H1 (cell line): ENCODE data around the gene TLE3. TPM values are rescaled to one million over a fixed set of nuclear protein-coding genes. Genes with fewer than 3 reads are reported as not detected.

Source experiments
- KDM4A ChIP-seq: IDR thresholded peaks from one replicate; pipeline ENCODE4 v1.7.1; 2012; ENCODE audit warnings: low read depth, mild to moderate bottlenecking, moderate library complexity, low read length, inconsistent platforms; ENCODE audit not compliant: severe bottlenecking
- MAFK ChIP-seq: IDR thresholded peaks from 2 replicates; pipeline ENCODE4 v1.6.1; 2012; ENCODE audit warnings: low read depth, mild to moderate bottlenecking, improper control_type of control experiment, low read length
- SP1 ChIP-seq: IDR thresholded peaks from 2 replicates; pipeline ENCODE4 v1.6.1; 2011; ENCODE audit warnings: low read depth, low read length
- SUZ12 ChIP-seq: fragments of 200-600 bp; sonication (generic); IDR thresholded peaks from 2 replicates; pipeline ENCODE4 v1.6.1; 2012; ENCODE audit warnings: mild to moderate bottlenecking, inconsistent platforms, low read length, moderate library complexity, mixed read lengths
- polyA plus RNA-seq, 7 experiments: library from polyadenylated mRNA; depleted of rRNA in 3 of 7; stranded (reverse) in 5 of 7; unstranded in 2 of 7; fragments of >200 nt in 5 of 7; fragments of 200-250 nt in 2 of 7; gene quantifications; 1 replicate in 5 of 7; 2 replicates in 1 of 7; 4 replicates in 1 of 7; pipeline versions ENCODE4 v1.2.1 to v1.2.3, GENCODE V29; 2011 to 2013; ENCODE audit warnings: missing spikeins in 2 of 7, mixed read lengths in 2 of 7
- total RNA-seq: library from RNA; stranded (reverse); fragmentation: NEBNext Ultra II Directional; extraction: Animal tissue kit (Norgen Biotek cat#: 25700); gene quantifications from 2 replicates; pipeline ENCODE4 v1.2.1, GENCODE V29; 2021

TLE3 gene
- total and polyA plus RNA-seq, 2 of the 8 experiments (the other 6 are each of a cell fraction or from before 2014, with no cell fraction given): 25.1 to 61.2 TPM

DNA sequence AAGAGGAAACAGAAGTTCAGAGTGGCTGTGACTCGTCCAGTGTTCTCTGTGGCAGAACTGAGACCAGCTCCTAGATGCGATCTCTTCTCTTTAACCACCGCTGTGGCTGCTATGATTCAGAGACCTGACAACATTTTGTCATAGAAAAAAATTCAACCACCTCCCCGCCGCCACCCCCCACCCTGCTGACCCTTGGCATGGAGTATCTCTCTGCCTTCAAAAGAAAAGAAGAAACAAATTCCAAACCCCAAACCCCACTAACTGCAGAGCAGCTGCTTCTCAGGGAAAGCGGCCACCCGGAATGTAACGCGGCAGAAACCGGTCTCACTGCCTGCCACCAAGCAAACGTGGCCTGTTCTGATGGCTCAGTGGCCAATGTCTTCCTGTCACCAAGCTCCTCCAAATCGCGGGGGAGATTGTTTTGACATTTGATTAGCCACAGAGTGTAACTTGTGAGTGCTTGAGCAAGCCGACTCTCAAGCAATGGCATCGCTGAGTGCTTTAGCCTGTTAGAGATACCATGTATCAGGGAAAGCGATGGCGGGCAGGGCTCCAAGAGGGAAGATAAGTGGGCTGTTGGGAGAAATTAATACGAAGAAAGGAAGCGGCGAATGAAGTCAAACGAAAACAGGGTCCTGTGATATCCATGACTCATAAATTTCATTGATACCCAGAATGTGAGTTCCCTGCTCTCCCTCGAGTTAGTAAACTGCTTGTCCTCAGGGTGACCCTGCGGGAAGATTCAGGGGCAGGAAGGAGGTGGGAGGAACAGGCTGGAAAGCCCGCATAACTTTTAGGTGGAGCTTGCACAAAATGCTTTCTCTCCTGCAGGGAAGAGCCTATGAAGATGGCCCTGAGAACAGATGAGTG lies 44.8 kb upstream of the TLE3 start (continued):
- TF ChIP-seq MAFK (no peak), KDM4A (no peak), SP1 (no peak), SUZ12 (no peak)
